HFF-Myc (cell line): Measurements from ENCODE around the gene DTYMK.

Experiments used
- DNase-seq: peaks from one replicate; pipeline ENCODE4 v3.0.0-alpha.2; 2011; ENCODE audit warnings: low read depth; ENCODE audit errors: extremely low read depth
- H3K4me3 ChIP-seq: replicated peaks from 2 replicates; pipeline ENCODE4 v1.5.1; 2011; ENCODE audit warnings: low read depth, mild to moderate bottlenecking, control low read depth, low read length
- TF ChIP-seq, protein P1 (sequence below): IDR thresholded peaks from 2 replicates; pipeline ENCODE4 v1.5.1; 2012; ENCODE audit warnings: mild to moderate bottlenecking, low read depth, low read length, control low read depth; ENCODE audit errors: missing control alignments

DTYMK gene

DNA sequence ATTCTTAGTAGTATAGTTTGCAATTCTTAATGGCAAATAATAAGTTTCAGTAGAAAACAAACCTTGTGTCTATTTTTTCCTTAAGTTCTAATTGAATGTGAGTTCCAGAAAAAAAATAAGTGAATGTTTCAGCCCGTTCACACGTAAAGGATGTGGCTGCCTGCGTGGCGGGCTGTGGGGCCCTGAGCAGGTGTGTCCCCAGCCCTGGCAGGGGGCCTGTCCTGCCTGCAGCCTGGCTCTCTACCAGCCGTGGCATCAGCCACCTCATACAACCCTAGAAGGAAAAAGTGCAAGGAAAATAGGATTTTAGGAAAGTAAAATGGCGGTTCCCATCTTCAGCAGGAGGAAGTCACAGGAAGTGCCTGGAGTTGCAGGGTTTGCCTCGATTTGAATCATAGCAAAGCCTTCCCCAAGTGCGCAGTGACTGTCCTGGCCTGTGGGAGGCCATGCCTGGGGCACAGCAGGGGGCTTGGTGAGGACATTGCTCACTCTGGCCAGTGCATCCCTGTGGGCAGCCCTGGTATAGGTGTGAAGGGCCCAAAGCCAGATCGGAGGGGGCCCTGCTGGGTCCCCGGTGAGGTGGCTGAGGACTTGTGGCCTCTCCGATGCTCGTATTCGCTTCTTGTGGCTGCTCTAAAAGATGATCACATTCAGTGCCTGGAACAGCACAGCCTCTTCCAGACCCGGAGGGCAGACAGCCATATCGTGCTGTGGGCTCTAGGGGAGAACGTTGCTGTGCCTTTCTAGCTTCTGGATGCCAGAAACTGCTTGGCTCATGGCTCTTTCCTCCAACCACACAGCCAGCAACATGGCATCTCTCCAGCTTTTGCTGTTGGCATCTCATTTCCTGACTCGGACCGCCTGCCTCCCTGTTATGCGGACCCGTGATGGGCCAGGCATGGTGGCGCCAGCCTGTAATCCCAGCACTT lies 12.6 kb downstream of the DTYMK start:
- no peak for DNase-seq
- no peak overlapping the region for H3K4me3 ChIP-seq
- TF ChIP-seq, protein P1, sequence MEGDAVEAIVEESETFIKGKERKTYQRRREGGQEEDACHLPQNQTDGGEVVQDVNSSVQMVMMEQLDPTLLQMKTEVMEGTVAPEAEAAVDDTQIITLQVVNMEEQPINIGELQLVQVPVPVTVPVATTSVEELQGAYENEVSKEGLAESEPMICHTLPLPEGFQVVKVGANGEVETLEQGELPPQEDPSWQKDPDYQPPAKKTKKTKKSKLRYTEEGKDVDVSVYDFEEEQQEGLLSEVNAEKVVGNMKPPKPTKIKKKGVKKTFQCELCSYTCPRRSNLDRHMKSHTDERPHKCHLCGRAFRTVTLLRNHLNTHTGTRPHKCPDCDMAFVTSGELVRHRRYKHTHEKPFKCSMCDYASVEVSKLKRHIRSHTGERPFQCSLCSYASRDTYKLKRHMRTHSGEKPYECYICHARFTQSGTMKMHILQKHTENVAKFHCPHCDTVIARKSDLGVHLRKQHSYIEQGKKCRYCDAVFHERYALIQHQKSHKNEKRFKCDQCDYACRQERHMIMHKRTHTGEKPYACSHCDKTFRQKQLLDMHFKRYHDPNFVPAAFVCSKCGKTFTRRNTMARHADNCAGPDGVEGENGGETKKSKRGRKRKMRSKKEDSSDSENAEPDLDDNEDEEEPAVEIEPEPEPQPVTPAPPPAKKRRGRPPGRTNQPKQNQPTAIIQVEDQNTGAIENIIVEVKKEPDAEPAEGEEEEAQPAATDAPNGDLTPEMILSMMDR, result no peak

DNA sequence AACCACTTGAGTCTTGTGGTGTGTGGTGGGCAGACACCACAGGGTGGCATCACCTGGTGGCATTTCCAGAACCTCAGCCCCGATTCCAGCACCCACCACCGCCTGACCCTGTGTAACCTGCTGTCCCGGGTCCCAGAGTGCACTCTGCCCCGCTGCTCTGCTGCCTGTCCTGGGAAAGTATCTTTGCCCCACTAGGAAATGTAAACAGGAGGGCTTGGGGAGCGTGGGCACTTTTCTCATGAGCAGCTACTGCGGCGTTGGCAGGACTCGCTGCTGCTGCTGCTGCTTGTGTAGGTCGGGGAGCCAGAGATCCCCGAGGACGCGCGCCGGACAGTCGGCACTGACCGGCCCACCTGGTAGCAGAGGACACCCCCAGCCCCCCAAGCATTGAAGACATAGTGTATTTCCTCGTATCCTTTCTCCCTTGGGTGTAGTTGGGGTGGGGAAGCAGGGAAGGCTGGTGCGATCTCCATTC lies 13.4 kb downstream of the DTYMK start:
- no peak overlapping the region for H3K4me3 ChIP-seq
- DNase-seq, result no peak
- TF ChIP-seq, protein P1, result no peak

DNA sequence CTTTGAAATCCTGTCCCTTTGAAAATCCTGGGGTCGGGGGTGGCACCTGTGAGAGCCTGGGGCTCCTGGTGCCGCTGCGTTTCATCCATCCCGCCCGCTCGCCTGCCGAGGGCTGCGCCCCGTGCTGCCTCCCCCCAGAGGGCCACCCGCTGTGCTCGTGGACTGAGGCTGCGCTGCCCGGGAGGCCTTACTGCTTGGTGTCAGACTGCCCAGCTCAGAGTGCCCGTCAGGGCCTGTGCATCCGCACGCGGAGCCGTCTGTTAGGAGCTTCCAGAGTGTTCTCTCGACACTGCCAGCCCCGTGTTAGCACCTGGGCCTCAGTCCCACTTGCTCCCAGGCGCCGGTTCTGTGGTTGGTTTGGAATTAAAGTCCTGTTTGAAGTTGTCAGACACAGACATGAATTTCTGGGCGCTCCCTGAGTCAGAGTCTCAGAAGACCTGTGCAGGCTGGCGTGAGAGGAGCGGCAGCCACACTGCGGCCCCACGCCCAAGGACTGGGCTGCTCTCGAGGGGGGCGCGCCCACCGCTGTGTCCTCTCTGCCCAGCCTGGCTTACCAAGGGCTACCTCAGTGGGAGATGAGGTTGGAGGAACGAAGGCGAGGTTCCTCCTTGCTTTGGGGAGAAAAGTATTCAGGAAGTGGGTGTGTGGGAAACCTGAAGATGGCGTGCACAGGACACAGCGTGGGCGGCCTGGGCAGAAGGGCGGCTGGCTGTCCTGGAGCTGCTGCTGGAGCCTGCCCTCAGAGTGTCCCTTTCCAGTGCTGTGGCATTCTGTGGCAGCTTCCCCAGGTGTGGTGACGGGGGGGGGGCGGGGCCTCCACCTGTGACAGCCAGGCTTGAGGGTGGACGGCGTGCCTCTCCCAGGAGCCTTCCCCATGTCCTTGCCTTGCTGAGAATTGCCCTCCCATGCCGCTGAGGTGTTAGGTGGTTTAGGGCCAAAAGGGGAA lies 14.1 kb downstream of the DTYMK start:
- no peak for DNase-seq
- TF ChIP-seq, protein P1, result no peak
- no peak overlapping the region for H3K4me3 ChIP-seq

DNA sequence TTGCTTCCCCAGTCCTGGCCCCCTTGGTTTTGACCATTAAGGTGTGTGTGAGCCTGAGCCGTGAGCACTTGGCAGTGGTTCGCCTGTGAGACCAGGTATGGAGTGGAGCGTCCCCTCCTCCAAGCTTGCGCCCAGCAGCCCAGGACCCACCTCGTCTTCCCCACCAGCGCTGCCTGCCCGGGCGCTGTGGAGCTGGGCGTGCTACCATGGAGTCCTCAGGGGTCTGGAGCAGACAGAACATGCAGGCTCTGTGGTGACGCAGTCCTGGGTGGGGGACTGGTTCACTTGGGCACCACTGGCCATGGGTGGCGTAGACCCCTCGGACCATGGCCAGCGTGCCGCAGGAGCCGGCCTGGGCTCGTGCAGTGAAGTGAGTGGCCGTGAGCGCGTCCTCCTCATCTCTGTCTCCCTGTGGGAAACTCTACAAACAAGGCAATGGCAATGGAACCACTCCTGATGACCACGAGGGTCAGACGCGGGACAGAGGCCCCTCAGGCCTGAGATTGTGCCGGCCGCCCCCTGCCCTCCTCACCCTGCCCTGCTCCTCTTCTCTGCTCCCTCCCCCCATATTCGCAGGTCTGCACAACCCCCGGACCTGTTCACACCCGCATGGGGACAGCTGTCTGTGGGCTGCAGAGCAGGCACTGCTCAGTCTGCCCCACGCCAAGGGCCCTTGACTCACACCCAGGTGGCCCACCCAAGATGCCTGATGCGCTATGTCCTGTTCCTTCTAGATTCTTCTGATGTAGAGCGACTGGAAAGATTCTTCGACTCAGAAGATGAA lies 15.0 kb downstream of the DTYMK start:
- TF ChIP-seq, protein P1, result no peak
- H3K4me3 ChIP-seq, result no peak overlapping the region
- no peak for DNase-seq

DNA sequence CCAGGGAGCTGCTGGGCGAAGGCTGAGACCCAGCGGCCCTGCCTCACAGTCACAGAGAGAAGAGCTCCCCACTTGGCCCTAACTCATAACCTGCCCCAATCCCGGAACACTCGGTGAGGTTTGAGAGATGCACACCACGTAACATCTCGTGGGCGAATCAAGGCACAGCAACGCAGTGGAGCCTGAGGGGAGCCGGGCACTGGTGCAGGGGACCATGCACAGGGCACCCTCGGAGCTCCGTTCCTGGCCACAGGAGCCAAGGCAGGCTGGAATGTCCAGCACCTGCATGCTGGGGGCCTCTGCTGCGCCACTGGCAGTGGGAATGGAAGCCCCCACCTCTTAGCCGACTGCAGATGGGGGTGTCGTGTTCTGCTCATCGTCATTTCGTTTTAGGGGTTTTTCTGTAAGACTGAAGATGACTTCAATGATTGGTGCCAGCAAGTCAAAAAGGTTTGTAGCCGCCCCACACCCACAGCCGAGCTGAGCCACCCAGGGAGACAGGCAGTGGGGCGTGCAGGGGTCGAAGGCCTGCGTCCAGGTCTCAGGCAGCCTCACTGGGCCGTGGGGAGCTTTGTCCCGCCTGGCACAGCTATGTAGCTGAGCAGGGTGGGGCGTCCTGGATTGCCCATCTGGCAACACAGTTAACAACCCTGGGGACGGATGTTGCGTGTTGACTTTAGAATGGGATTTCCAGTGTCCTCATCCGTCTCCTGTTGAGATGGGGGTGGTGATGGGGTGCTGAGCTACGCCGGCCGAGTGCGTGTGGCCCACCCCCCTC lies 16.1 kb downstream of the DTYMK start:
- TF ChIP-seq, protein P1, result no peak
- no peak overlapping the region for H3K4me3 ChIP-seq
- no peak for DNase-seq

DNA sequence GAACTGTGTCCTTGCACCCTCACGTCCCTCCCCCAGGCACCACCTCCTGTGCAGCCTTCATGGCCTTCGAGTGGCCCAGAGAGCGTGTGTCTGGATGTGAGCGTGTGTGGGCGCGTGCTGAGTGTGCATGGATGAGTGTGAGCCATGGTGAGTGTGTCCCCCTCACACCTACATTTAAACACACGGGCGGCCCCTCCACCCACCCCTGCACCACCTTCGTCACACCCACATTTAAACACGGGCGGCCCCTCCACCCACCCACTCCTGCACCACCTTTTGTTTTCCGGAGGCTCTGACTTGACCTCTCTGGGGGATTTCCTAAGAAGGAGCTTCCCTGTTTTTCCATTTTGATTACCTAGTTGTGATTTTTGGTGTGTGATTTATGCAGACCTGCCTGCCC lies 17.8 kb downstream of the DTYMK start:
- DNase-seq, result no peak
- no peak overlapping the region for H3K4me3 ChIP-seq
- TF ChIP-seq, protein P1, result no peak
